ENCODE data around the gene CORO2A. TPM values are rescaled to one million over a fixed set of nuclear protein-coding genes. Genes with fewer than 3 reads are reported as not detected.
A peak's percentile ranks its signal among the peaks of the same experiment; 100 is the strongest.

Gene CORO2A
- total RNA-seq, 1 experiment from 2014 or later: 19.8 TPM

DNA sequence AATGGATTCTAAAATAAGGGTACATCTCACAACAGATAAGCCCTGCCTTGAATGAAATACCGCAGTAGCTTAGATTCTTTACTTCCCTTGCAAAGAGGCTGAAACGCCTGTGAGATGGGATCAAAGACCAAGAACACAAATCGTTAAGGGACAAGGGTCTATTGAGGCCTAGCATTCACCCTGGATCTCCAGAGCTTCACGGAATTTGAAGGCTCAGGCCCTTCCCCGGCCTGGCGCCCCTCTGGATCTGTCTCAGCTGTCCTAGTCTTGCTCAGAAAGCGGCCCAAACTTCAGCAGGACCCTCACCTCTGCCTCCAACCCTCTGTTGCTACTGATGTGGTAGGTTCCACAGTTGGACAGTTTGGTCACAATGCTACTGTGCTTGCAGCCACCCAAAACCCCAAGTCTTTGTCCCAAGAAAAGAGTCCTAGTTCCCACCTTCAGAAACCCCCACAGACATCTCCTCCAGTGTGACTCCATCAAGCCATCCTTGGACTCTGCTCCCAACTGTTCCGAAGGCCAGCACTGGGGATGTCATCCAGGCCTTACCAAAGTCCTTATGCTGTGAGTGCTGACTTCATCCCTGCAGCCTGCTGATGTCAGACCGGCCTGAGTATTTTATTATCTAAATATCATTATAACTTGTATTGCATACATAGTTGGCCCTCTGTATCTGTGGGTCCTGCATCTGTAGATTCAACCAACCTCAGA lies 9.4 kb downstream of the CORO2A start:
- Histone ChIP-seq H3K9me3 (ENCODE audit: insufficient read depth, low read depth) (no peaks in the 10 kb centered on the region), H2AFZ (no peak overlapping the region), H3K36me3 (ENCODE audit: low read depth) (no peaks in the 10 kb centered on the region), H3K9me2 (ENCODE audit: insufficient read depth) (no peaks in the 10 kb centered on the region), H3F3A (ENCODE audit: insufficient read depth, low read depth) (peaks cover 4% of the 10 kb centered on the region; the same call in 1 of the 2 replicates), H3K27me3 (ENCODE audit: insufficient read depth, low read depth) (no peaks in the 10 kb centered on the region), H3K79me2 (ENCODE audit: low read depth) (no peaks in the 10 kb centered on the region), H3K4me1 (replicated peaks; ENCODE audit: insufficient read depth) (no peaks in the 10 kb centered on the region), H3K4me2 (no peak overlapping the region), H4K20me1 (ENCODE audit: insufficient read depth) (no peaks in the 10 kb centered on the region), H3K4me3 (no peak overlapping the region), H3K27ac (no peak overlapping the region)
- no peak for TF ChIP-seq CTCF (conservative IDR thresholded peaks at IDR 0.05)
- no peak for TF ChIP-seq EZH2 (IDR thresholded peaks at IDR 0.05; ENCODE audit: low read depth)
- intact Hi-C loops (cut with micrococcal nuclease; ENCODE audit: unreplicated experiment): no loop called here
- CTCF ChIA-PET: no interaction called here
- POLR2A ChIA-PET (ENCODE audit: unreplicated experiment): no interaction called here
- BruUV-seq (replicated peaks): no TSS peak
- peak in 1 of 2 experiments; percentile 3 for DNase-seq

- POLR2A ChIA-PET (ENCODE audit: unreplicated experiment): no interaction called here
- H3K4me2 ChIP-seq: no peak overlapping the region
- DNase-seq: no peak
- CTCF ChIA-PET: no interaction called here
- H3K27me3 ChIP-seq (ENCODE audit: insufficient read depth, low read depth): no peaks in the 10 kb centered on the region
- TF ChIP-seq EZH2 (IDR thresholded peaks at IDR 0.05; ENCODE audit: low read depth): no peak
- no peak for TF ChIP-seq CTCF (conservative IDR thresholded peaks at IDR 0.05)
- H3K4me3 ChIP-seq: no peak overlapping the region
- no peaks in the 10 kb centered on the region for H3K4me1 ChIP-seq (replicated peaks; ENCODE audit: insufficient read depth)
- H4K20me1 ChIP-seq (ENCODE audit: insufficient read depth): no peaks in the 10 kb centered on the region
- intact Hi-C loops (cut with micrococcal nuclease; ENCODE audit: unreplicated experiment): no loop called here
- no peaks in the 10 kb centered on the region for H3K9me3 ChIP-seq (ENCODE audit: insufficient read depth, low read depth)
- H3K36me3 ChIP-seq (ENCODE audit: low read depth): no peaks in the 10 kb centered on the region
- H3K9me2 ChIP-seq (ENCODE audit: insufficient read depth): no peaks in the 10 kb centered on the region
- no peak overlapping the region for H2AFZ ChIP-seq
- no TSS peak for BruUV-seq (replicated peaks)
- no peaks in the 10 kb centered on the region for H3K79me2 ChIP-seq (ENCODE audit: low read depth)
- H3K27ac ChIP-seq: no peak overlapping the region
- peaks cover 4% of the 10 kb centered on the region; the same call in 1 of the 2 replicates for H3F3A ChIP-seq (ENCODE audit: insufficient read depth, low read depth)
Observed at GRCh38 chr9:98182069-98182820, 10.2 kb downstream of the CORO2A start.

DNA sequence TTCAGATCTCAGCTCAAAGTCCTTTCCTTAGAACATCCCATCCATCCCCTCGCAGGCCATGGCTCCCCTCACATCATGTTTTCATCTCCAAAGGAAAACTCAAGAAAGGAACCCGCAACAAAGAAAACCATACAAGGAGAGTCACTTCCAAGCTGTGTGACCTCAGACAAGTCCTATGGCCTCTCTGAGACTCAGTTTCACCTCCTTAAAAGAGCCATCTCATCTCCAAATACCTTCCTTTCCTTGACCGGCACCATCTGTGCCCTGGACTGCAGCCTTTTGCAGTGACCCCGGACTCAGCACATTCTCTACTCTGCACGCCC lies 10.7 kb downstream of the CORO2A start:
- CTCF ChIA-PET: no interaction called here

More for the DNA sequence above, 10.7 kb downstream of the CORO2A start:
- Histone ChIP-seq H3K9me3 (ENCODE audit: insufficient read depth, low read depth) (no peaks in the 10 kb centered on the region), H2AFZ (no peak overlapping the region), H4K20me1 (ENCODE audit: insufficient read depth) (no peaks in the 10 kb centered on the region), H3K27ac (no peak overlapping the region), H3K4me2 (no peak overlapping the region), H3K79me2 (ENCODE audit: low read depth) (no peaks in the 10 kb centered on the region), H3K4me1 (replicated peaks; ENCODE audit: insufficient read depth) (no peaks in the 10 kb centered on the region), H3K4me3 (no peak overlapping the region), H3K36me3 (ENCODE audit: low read depth) (no peaks in the 10 kb centered on the region), H3K27me3 (ENCODE audit: insufficient read depth, low read depth) (no peaks in the 10 kb centered on the region), H3F3A (ENCODE audit: insufficient read depth, low read depth) (peaks cover 4% of the 10 kb centered on the region; the same call in 1 of the 2 replicates), H3K9me2 (ENCODE audit: insufficient read depth) (no peaks in the 10 kb centered on the region)
- intact Hi-C loops (cut with micrococcal nuclease; ENCODE audit: unreplicated experiment): no loop called here
- POLR2A ChIA-PET (ENCODE audit: unreplicated experiment): no interaction called here
- BruUV-seq (replicated peaks): no TSS peak
- no peak for TF ChIP-seq CTCF (conservative IDR thresholded peaks at IDR 0.05)
- no peak for TF ChIP-seq EZH2 (IDR thresholded peaks at IDR 0.05; ENCODE audit: low read depth)
- DNase-seq: no peak
